Ascending aorta (tissue), 2 donors: ENCODE data around the gene ARHGAP33. TPM values are rescaled to one million over a fixed set of nuclear protein-coding genes. Genes with fewer than 3 reads are reported as not detected.
A peak's percentile ranks its signal among the peaks of the same experiment; 100 is the strongest.

Source experiments
- DNase-seq, 2 donors: peaks; one replicate each; pipeline ENCODE4 v3.0.0-alpha.2; 2019; ENCODE audit warnings: low spot score in 2 of 2
- H3K27ac ChIP-seq, 2 donors: fragments of 200-600 bp; sonication (generic); one replicate each; pipeline ENCODE4 v1.5.1; 2016 to 2017; ENCODE audit warnings: mild to moderate bottlenecking in 1 of 2
- H3K27me3 ChIP-seq: fragments of 200-600 bp; sonication (generic); one replicate; pipeline ENCODE4 v1.5.1; 2017
- H3K36me3 ChIP-seq, 2 donors: fragments of 200-600 bp; sonication (generic); one replicate each; pipeline ENCODE4 v1.5.1; 2016
- H3K4me1 ChIP-seq, 2 donors: fragments of 200-600 bp; sonication (generic); one replicate each; pipeline ENCODE4 v1.5.1; 2016 to 2017; ENCODE audit warnings: mild to moderate bottlenecking in 1 of 2
- H3K4me3 ChIP-seq, 2 donors: fragments of 200-600 bp; sonication (generic); one replicate each; pipeline ENCODE4 v1.5.1; 2016 to 2017; ENCODE audit warnings: mild to moderate bottlenecking in 1 of 2
- H3K9me3 ChIP-seq, 2 donors: fragments of 200-600 bp; sonication (generic); one replicate each; pipeline ENCODE4 v1.5.1; 2016
- intact Hi-C: fragments of 100-400 bp; cut with DNase I; formaldehyde crosslinking; loops from one replicate; pipeline ENCODE4 v1.15.1; 2023
- total RNA-seq: library from RNA; depleted of rRNA; stranded (reverse); fragments of >200 nt; gene quantifications from one replicate; pipeline ENCODE4 v1.1.0, GENCODE V29; 2016
- TF ChIP-seq, protein P1 (sequence below), 3 experiments: fragments of 200-600 bp in 2 of 3; fragments of 450-650 bp in 1 of 3; sonication (generic) in 2 of 3; IDR thresholded peaks; one replicate each; pipeline ENCODE4 v1.5.1; 2016 to 2019; ENCODE audit warnings: antibody characterized with exemption in 3 of 3, mild to moderate bottlenecking in 1 of 3, moderate library complexity in 1 of 3

The ARHGAP33 gene
- total RNA-seq, 1 donor from 2014 or later: 8.7 TPM

GRCh38 chr19:35738887-35739229, 36.5 kb upstream of the ARHGAP33 start:
- Histone ChIP-seq H3K36me3 (peaks cover 28 to 45% of the 10 kb centered on the region in 2 donors), H3K4me3 (no peak overlapping the region), H3K4me1 (peaks cover 5 to 12% of the 10 kb centered on the region in 2 donors), H3K27ac (peak overlapping the region in 1 of 2 donors; percentile 78), H3K27me3 (no peaks in the 10 kb centered on the region), H3K9me3 (no peaks in the 10 kb centered on the region)
- intact Hi-C loops: no loop called here
- DNase-seq: no peak
- TF ChIP-seq, protein P1, sequence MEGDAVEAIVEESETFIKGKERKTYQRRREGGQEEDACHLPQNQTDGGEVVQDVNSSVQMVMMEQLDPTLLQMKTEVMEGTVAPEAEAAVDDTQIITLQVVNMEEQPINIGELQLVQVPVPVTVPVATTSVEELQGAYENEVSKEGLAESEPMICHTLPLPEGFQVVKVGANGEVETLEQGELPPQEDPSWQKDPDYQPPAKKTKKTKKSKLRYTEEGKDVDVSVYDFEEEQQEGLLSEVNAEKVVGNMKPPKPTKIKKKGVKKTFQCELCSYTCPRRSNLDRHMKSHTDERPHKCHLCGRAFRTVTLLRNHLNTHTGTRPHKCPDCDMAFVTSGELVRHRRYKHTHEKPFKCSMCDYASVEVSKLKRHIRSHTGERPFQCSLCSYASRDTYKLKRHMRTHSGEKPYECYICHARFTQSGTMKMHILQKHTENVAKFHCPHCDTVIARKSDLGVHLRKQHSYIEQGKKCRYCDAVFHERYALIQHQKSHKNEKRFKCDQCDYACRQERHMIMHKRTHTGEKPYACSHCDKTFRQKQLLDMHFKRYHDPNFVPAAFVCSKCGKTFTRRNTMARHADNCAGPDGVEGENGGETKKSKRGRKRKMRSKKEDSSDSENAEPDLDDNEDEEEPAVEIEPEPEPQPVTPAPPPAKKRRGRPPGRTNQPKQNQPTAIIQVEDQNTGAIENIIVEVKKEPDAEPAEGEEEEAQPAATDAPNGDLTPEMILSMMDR (IDR thresholded peaks at IDR 0.05): no peak

DNA sequence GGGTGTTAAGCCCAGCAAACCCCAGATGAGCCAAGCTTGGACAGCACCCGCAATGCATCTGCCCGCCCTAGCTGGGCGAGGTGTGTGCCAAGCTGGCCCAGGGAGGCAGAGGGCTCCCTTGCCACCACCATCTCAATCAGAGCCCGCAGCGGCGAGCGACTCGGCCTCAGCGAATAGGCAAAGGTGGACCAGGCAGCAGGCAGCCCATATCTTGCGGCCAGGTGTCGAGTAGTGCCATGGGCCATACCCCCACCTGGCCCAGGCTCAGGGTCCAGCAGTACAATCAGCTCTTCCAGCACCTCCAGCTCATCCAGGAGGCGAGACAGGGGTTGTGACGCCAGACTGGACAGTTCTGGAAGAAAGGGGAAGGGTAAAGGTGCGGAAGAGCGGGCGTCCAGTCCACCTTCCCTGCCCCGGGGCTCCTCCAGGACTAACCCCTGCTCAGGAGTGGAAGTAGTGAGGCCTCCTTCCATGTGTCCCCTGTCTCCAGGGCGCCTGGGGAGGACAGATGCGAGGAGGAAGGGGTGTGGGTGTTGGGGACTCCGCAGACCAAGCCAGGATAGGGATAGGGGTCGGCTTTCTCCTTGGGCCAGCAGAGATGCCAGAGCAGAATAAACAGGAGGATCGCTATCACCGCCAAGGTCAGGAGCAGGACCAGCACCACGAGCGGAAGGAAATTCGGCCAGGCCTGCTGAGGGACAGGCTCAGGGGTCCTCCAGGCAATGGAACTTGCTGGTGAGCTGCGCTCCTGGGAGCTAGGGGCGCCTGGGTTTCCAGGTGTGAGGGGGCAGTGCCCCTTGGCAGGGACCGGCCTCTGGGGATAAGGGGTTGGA, 35.9 kb upstream of the ARHGAP33 start:
- Histone ChIP-seq H3K36me3 (peaks cover 22 to 38% of the 10 kb centered on the region in 2 donors), H3K27ac (peak overlapping the region; percentile 78), H3K27me3 (no peaks in the 10 kb centered on the region), H3K4me1 (peaks cover 9 to 18% of the 10 kb centered on the region in 2 donors), H3K9me3 (no peaks in the 10 kb centered on the region), H3K4me3 (peak overlapping the region; percentile 56 to 70)
- intact Hi-C loops: loop anchor here (1.0 to 10.0 kb wide), 9 partner anchors 17 to 595 kb away; partner anchors contain the start of genes ETV2, FXYD7, HSPB6 and OVOL3
- no peak for DNase-seq
- TF ChIP-seq, protein P1 (IDR thresholded peaks at IDR 0.05): no peak

GRCh38 chr19:35740108-35740422, 35.3 kb upstream of the ARHGAP33 start:
- intact Hi-C loops: loop anchor here (1.0 to 10.0 kb wide), 9 partner anchors 17 to 595 kb away; partner anchors contain the start of genes ETV2, FXYD7, HSPB6 and OVOL3
- no peaks in the 10 kb centered on the region for H3K9me3 ChIP-seq
- peak overlapping the region; percentile 78 for H3K27ac ChIP-seq
- TF ChIP-seq, protein P1 (IDR thresholded peaks at IDR 0.05): no peak
- H3K36me3 ChIP-seq: peaks cover 16 to 34% of the 10 kb centered on the region in 2 donors
- peaks cover 10 to 18% of the 10 kb centered on the region in 2 donors for H3K4me1 ChIP-seq
- DNase-seq: no peak
- H3K27me3 ChIP-seq: no peaks in the 10 kb centered on the region
- peak overlapping the region; percentile 56 to 70 for H3K4me3 ChIP-seq

GRCh38 chr19:35740423-35741202, 34.8 kb upstream of the ARHGAP33 start:
- peak overlapping the region; percentile 56 to 70 for H3K4me3 ChIP-seq
- peak overlapping the region; percentile 81 to 85 for H3K27ac ChIP-seq
- no peaks in the 10 kb centered on the region for H3K27me3 ChIP-seq
- no peaks in the 10 kb centered on the region for H3K9me3 ChIP-seq
- TF ChIP-seq, protein P1 (IDR thresholded peaks at IDR 0.05): peak; percentile 12 to 22 (median 18)
- peaks cover 10 to 18% of the 10 kb centered on the region in 2 donors for H3K4me1 ChIP-seq
- H3K36me3 ChIP-seq: peaks cover 12 to 28% of the 10 kb centered on the region in 2 donors
- intact Hi-C loops: loop anchor here (1.0 to 10.0 kb wide), 9 partner anchors 16 to 596 kb away; partner anchors contain the start of genes ETV2, FXYD7, HSPB6 and OVOL3
- peak; percentile 94 to 99 for DNase-seq

- DNase-seq: no peak
- Histone ChIP-seq H3K36me3 (peaks cover 12 to 26% of the 10 kb centered on the region in 2 donors), H3K9me3 (no peaks in the 10 kb centered on the region), H3K27ac (peak overlapping the region; percentile 81 to 85), H3K4me3 (peak overlapping the region; percentile 56 to 70), H3K4me1 (peaks cover 10 to 19% of the 10 kb centered on the region in 2 donors), H3K27me3 (no peaks in the 10 kb centered on the region)
- intact Hi-C loops: loop anchor here (2.0 to 10.0 kb wide), 7 partner anchors 16 to 596 kb away; partner anchors contain the start of genes ETV2, FXYD7, HSPB6 and OVOL3
- TF ChIP-seq, protein P1 (IDR thresholded peaks at IDR 0.05): no peak
Observed at GRCh38 chr19:35741203-35741515, 34.2 kb upstream of the ARHGAP33 start.
